CD4-positive, alpha-beta T cell treated with Interleukin-15 for 1 hour (primary cell): Measurements from ENCODE around the gene ANKRD6.

ENCODE experiments used
- DNase-seq: peaks from one replicate; pipeline ENCODE4 v3.0.0-alpha.2; 2020

ANKRD6 gene

GRCh38 chr6:89661559-89661958 is 228.6 kb downstream of the ANKRD6 start:
- DNase-seq = no peak

- DNase-seq = no peak
Measured at GRCh38 chr6:89662659-89663223, 229.8 kb downstream of the ANKRD6 start.

- no peak for DNase-seq
Measured at GRCh38 chr6:89667872-89668556, 235.1 kb downstream of the ANKRD6 start.

- DNase-seq = no peak
Measured at GRCh38 chr6:89669002-89669401, 236.1 kb downstream of the ANKRD6 start.

GRCh38 chr6:89670935-89671565 is 238.1 kb downstream of the ANKRD6 start:
- DNase-seq = no peak

GRCh38 chr6:89675949-89676748 is 243.2 kb downstream of the ANKRD6 start:
- DNase-seq = no peak

GRCh38 chr6:89678531-89678930 is 245.6 kb downstream of the ANKRD6 start:
- no peak for DNase-seq

GRCh38 chr6:89679215-89680120 is 246.5 kb downstream of the ANKRD6 start:
- DNase-seq = no peak

- no peak for DNase-seq
Measured at GRCh38 chr6:89680150-89680549, 247.2 kb downstream of the ANKRD6 start.

- no peak for DNase-seq
Measured at GRCh38 chr6:89680551-89680950, 247.6 kb downstream of the ANKRD6 start.

GRCh38 chr6:89681983-89682564 is 249.1 kb downstream of the ANKRD6 start:
- no peak for DNase-seq

GRCh38 chr6:89682991-89683390 is 250.0 kb downstream of the ANKRD6 start:
- DNase-seq = no peak
